SJCRH30 (cell line): Measurements from ENCODE around the gene LAPTM4A. TPM values are rescaled to one million over a fixed set of nuclear protein-coding genes. Genes with fewer than 3 reads are reported as not detected.
A peak's percentile ranks its signal among the peaks of the same experiment; 100 is the strongest.
"Not testable (repeated sequence)": the region's sequence is repeated elsewhere in the genome, so short reads cannot be mapped to it uniquely, and the experiment has no call there.

Experiments
- DNase-seq, 2 experiments: peaks; one replicate each; pipeline ENCODE4 v3.0.0-alpha.2; 2015 to 2020
- H3K27ac ChIP-seq: fragments of 250-450 bp; sonication (Bioruptor Pico); 2 replicates; pipeline ENCODE4 v1.5.1; 2020; ENCODE audit warnings: mild to moderate bottlenecking, moderate library complexity
- H3K27me3 ChIP-seq: fragments of 250-450 bp; sonication (Bioruptor Pico); 2 replicates; pipeline ENCODE4 v1.5.1; 2020; ENCODE audit warnings: mild to moderate bottlenecking, moderate library complexity
- H3K36me3 ChIP-seq: fragments of 250-450 bp; sonication (Bioruptor Pico); 2 replicates; pipeline ENCODE4 v1.5.1; 2020; ENCODE audit warnings: mild to moderate bottlenecking, moderate library complexity
- H3K4me1 ChIP-seq: fragments of 250-450 bp; sonication (Bioruptor Pico); 2 replicates; pipeline ENCODE4 v1.5.1; 2020; ENCODE audit warnings: mild to moderate bottlenecking, moderate library complexity
- H3K4me3 ChIP-seq: fragments of 250-450 bp; sonication (Bioruptor Pico); 2 replicates; pipeline ENCODE4 v1.5.1; 2020; ENCODE audit warnings: mild to moderate bottlenecking, moderate library complexity
- H3K9me3 ChIP-seq: fragments of 250-450 bp; sonication (Bioruptor Pico); replicated peaks from 2 replicates; pipeline ENCODE4 v1.5.1; 2020; ENCODE audit warnings: mild to moderate bottlenecking, moderate library complexity
- total RNA-seq: library from RNA; depleted of rRNA; stranded (reverse); fragments of >200 nt; shearing (Covaris generic); gene quantifications from 2 replicates; pipeline ENCODE4 v1.2.3, GENCODE V29; 2014

Gene LAPTM4A
- total RNA-seq, 1 experiment from 2014 or later: 133 TPM

DNA sequence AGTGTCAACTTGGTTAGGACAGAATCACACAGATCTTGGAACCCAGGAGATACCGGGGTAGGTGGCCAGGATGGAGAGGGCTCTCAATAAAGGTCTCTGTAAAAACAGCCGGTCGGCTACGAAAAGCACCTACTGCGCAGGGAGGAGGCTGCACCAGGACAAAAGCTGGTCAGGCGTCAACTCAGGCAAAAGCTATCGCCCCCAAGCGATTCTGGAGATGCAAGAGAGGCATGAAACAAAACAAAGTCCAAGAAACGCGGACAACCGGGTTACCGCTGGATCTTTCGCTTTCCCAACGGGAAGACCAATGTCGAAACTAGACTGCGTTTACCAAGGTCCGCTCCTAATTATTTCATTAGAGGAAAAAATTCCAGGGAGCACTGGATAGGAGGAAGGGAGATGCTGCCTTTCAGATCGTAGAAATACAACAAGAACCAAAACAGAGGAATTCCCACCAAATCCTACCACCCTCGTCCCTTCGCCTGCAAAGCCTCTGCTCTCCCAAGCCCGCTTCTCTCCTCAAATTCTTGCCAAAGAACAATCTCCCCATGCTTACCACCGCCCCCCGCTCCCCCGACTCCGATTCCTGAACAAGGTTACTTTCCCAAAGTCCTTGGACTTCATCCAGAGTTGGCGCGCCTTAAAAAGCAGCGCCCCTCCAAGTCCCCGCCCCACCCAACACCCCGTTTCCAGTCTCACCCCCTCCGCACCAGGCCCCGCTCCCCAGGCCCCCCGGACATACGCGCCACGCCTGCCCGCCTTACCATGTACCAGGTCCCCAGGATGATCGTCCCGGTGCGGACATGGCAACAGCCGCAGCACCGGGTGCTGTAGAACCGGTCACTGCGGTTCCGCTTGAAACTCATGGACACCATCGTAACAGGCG, 539 bp downstream of the LAPTM4A start:
- DNase-seq: peak; percentile 60 to 71

GRCh38 chr2:20050104-20050645, 1.3 kb downstream of the LAPTM4A start:
- peaks cover 7% of the 10 kb centered on the region for H3K4me1 ChIP-seq
- no peaks in the 10 kb centered on the region for H3K27me3 ChIP-seq
- peaks cover 3% of the 10 kb centered on the region; the same call in 1 of the 2 replicates for H3K36me3 ChIP-seq
- peak overlapping the region; percentile 91; the same call in 1 of the 2 replicates for H3K27ac ChIP-seq
- DNase-seq: peak in 1 of 2 experiments; percentile 51
- no peaks in the 10 kb centered on the region for H3K9me3 ChIP-seq
- H3K4me3 ChIP-seq: peak overlapping the region; percentile 70

More for the DNA sequence above, 539 bp downstream of the LAPTM4A start:
- peak overlapping the region; percentile 91 for H3K27ac ChIP-seq
- H3K4me1 ChIP-seq: peaks cover 7% of the 10 kb centered on the region
- H3K36me3 ChIP-seq: peaks cover 3% of the 10 kb centered on the region; the same call in 1 of the 2 replicates
- no peaks in the 10 kb centered on the region for H3K27me3 ChIP-seq
- peak overlapping the region; percentile 70 for H3K4me3 ChIP-seq
- H3K9me3 ChIP-seq: no peaks in the 10 kb centered on the region

- Histone ChIP-seq H3K4me1 (peaks cover 7% of the 10 kb centered on the region), H3K4me3 (peak overlapping the region; percentile 70), H3K36me3 (peaks cover 3% of the 10 kb centered on the region; the same call in 1 of the 2 replicates), H3K9me3 (no peaks in the 10 kb centered on the region), H3K27me3 (no peaks in the 10 kb centered on the region), H3K27ac (no peak overlapping the region)
- no peak for DNase-seq
These were observed 1.8 kb downstream of the LAPTM4A start for GRCh38 chr2:20049637-20050036.

DNA sequence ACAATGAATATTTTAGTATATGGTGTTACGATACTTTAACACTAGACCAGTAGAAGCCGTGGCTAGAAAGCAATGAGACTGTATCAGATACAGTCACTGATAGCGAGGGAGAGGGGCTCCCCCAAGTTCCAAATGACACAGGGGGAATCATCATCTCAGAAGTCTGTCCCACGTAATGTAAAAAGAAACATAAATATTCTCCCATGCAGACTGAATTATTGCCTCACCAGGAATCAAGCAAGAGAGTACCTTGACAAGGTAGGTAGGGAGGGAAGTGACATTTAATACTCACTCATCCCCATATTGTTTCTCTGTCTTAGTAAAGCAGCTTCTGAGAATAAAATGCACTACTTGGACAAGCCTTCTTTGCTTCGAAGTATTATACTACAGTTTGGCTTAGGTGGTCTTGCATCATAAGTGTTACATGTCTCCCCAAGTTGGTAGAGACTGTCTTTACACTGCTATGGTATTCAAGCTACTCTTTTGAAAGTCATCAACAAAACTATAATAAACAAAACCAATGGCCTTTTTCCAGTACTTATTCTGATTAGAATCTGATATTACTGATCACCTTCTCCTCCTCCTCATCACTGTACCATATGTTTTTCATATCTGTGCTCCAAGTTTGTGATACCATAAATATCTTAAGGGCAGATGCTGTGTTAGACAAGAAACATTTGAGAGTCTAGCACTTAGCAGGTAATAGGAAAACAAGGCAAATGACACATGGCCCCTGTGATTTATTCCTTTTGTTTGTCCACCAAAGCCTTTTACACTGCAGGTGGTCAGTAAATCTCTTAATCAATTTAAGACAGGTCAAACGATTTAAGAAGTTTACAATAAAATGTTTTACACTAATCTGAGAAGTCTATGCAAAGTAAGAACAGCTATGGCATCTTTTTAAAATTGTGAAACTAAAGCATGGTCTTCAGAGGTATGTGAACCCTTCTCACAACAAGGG, 2.7 kb downstream of the LAPTM4A start:
- no peak for DNase-seq
- Histone ChIP-seq H3K36me3 (peaks cover 3% of the 10 kb centered on the region), H3K27ac (no peak overlapping the region), H3K4me1 (peaks cover 7% of the 10 kb centered on the region), H3K4me3 (peak overlapping the region; percentile 70), H3K9me3 (no peaks in the 10 kb centered on the region), H3K27me3 (no peaks in the 10 kb centered on the region)

- H3K36me3 ChIP-seq: peaks cover 11% of the 10 kb centered on the region
- not testable (repeated sequence) for H3K4me3 ChIP-seq, H3K4me1 ChIP-seq, H3K9me3 ChIP-seq, H3K27me3 ChIP-seq, H3K27ac ChIP-seq, DNase-seq
These were observed 5.6 kb downstream of the LAPTM4A start for GRCh38 chr2:20045712-20046292.

GRCh38 chr2:20044778-20045177, 6.7 kb downstream of the LAPTM4A start:
- H3K27ac ChIP-seq: no peak overlapping the region
- H3K9me3 ChIP-seq: no peaks in the 10 kb centered on the region
- H3K4me1 ChIP-seq: peaks cover 12% of the 10 kb centered on the region
- peaks cover 20% of the 10 kb centered on the region for H3K36me3 ChIP-seq
- no peak for DNase-seq
- H3K27me3 ChIP-seq: no peaks in the 10 kb centered on the region
- no peak overlapping the region for H3K4me3 ChIP-seq

DNA sequence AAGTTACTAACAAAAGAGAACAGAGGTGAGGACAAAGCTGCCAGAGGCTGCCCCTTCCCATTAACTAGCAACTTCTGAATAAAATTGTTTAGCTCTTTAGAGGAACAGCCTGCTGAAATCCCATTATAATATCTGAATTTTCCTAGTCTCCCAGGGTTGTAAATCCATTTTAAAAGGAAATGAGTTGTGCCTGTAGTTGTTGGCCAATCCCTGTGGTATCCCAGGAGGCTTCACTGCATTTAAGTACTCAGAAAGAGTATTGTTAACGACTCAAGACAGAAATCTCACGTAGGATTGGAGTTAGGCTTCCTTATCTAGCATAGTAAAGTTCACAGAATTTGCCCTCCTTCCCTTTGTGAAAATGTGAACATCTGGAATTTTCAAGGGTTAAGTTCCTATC, 8.9 kb downstream of the LAPTM4A start:
- Histone ChIP-seq H3K4me1 (peaks cover 8% of the 10 kb centered on the region), H3K9me3 (no peaks in the 10 kb centered on the region), H3K27me3 (no peaks in the 10 kb centered on the region), H3K27ac (no peak overlapping the region), H3K4me3 (no peak overlapping the region), H3K36me3 (peaks cover 31% of the 10 kb centered on the region)
- no peak for DNase-seq

DNA sequence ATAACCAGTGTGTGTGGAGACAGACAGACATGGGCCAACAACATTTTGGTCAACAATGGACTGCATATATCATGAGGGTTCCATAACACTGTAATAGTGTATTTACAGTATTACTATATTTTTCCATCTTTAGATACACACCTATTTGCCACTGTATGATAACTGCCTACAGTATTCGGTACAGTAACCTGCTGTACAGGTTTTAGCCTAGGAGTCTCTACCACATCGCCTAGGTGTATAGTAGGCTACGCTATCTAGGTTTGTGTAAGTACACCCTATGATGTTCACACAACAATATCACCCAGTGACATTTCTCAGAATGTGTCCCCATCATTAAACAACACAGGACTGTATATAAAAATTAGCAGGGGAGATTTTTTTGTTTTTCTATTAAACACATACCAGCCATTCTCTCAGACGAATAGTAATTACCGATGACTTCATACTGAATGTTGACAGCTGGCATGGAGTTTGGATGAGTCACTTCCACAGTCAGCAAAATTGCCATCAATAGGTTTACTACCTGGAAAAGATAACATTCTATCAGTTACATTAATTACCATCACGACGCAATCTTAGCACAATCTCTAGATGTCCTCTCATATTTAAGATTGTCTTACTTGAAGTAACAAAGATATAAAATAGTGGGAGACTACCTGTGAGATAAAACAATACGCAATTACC, 10.8 kb downstream of the LAPTM4A start:
- no peak overlapping the region for H3K27ac ChIP-seq
- H3K27me3 ChIP-seq: no peaks in the 10 kb centered on the region
- H3K4me1 ChIP-seq: peaks cover 8% of the 10 kb centered on the region
- no peaks in the 10 kb centered on the region for H3K9me3 ChIP-seq
- no peak for DNase-seq
- H3K4me3 ChIP-seq: no peak overlapping the region
- peaks cover 43% of the 10 kb centered on the region for H3K36me3 ChIP-seq

DNA sequence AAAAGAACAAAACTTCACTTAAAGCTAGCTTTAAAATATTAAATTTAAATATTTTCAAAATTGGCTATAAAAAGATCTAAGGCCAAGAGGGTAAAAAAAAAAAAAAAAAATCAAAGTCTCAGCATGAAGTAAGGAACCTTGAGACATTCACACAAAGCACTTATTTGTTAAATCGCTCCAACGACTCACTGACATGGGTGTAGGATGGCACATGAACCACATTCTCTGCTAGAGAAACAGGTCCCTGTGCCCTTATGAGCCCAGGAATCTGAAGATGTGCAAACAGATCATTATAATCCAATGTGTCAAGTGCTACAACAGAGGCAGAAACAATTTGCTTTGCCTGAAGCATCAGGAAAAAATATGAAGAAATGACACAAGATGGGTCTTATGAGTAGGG, 13.8 kb downstream of the LAPTM4A start:
- H3K4me3 ChIP-seq: no peak overlapping the region
- no peaks in the 10 kb centered on the region for H3K27me3 ChIP-seq
- DNase-seq: no peak
- no peaks in the 10 kb centered on the region for H3K9me3 ChIP-seq
- peaks cover 11% of the 10 kb centered on the region for H3K4me1 ChIP-seq
- peaks cover 66% of the 10 kb centered on the region for H3K36me3 ChIP-seq
- no peak overlapping the region for H3K27ac ChIP-seq

- no peak overlapping the region for H3K27ac ChIP-seq
- no peak overlapping the region for H3K4me3 ChIP-seq
- H3K4me1 ChIP-seq: peaks cover 10% of the 10 kb centered on the region
- no peak for DNase-seq
- peaks cover 80% of the 10 kb centered on the region for H3K36me3 ChIP-seq
- H3K9me3 ChIP-seq: no peaks in the 10 kb centered on the region
- no peaks in the 10 kb centered on the region for H3K27me3 ChIP-seq
These were observed 15.3 kb downstream of the LAPTM4A start for GRCh38 chr2:20035955-20036666.

DNA sequence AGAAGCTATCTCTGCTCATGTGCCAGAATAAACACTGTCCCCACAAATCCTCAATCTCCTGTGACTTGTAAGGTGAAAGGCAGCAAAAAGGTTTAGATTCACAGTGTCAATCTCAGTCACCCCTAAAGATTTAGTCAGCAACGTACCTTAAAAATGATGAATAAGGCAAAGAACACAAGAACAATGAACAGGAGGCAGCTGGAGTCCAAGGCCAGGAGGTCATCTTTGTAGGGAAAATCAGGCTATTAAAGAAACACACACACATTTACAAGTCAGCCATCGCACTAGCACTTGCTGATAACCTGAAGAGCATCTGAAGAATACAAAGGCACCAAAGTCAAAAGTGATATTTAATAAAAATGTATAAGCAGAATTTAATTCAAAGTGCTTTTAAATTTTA, 16.6 kb downstream of the LAPTM4A start:
- Histone ChIP-seq H3K27me3 (no peaks in the 10 kb centered on the region), H3K27ac (no peak overlapping the region), H3K36me3 (peaks cover 81% of the 10 kb centered on the region), H3K4me3 (no peak overlapping the region), H3K9me3 (no peaks in the 10 kb centered on the region), H3K4me1 (peaks cover 3% of the 10 kb centered on the region)
- no peak for DNase-seq

- no peak for DNase-seq
- Histone ChIP-seq H3K36me3 (peaks cover 82% of the 10 kb centered on the region), H3K27ac (no peak overlapping the region), H3K27me3 (no peaks in the 10 kb centered on the region), H3K4me1 (peaks cover 3% of the 10 kb centered on the region), H3K4me3 (no peak overlapping the region), H3K9me3 (no peaks in the 10 kb centered on the region)
These were observed 17.2 kb downstream of the LAPTM4A start for GRCh38 chr2:20034218-20034617.

DNA sequence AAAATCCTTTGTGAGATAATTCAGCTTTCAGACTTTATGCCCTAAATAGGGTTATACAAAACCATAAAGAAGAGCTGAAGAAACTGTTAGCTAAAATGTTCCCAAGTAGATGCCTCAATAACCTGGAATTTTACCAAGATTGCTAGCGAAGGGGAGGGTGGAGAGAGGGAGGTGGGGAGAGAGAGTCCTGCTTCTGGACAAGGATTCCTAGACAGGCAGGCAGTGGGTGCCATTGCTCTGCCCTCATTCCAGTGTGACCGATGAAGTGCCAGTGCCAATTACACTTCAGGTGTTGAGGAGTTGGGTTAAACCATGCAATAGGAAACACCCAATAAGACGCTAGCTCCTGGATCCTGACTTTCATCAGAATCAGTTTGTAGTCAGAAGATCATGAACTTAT, 18.1 kb downstream of the LAPTM4A start:
- Histone ChIP-seq H3K4me1 (peaks cover 3% of the 10 kb centered on the region), H3K9me3 (0 out of 2 replicates have a peak, but pooled peaks cover 3% of the 10 kb centered on the region), H3K27me3 (no peaks in the 10 kb centered on the region), H3K4me3 (no peak overlapping the region), H3K27ac (no peak overlapping the region), H3K36me3 (peaks cover 85% of the 10 kb centered on the region)
- no peak for DNase-seq
